Sigmoid colon (tissue), 4 donors: ENCODE results near the gene LATS2.

ENCODE experiments used
- CTCF ChIP-seq, 4 experiments: fragments of 450-650 bp in 3 of 4; fragments of 200-600 bp in 1 of 4; IDR thresholded peaks; one replicate each; pipeline ENCODE4 v1.5.1; 2016 to 2019; ENCODE audit warnings: antibody characterized with exemption in 4 of 4, mild to moderate bottlenecking in 3 of 4, moderate library complexity in 2 of 4
- EP300 ChIP-seq, 4 donors: sonication (generic); formaldehyde crosslinking; IDR thresholded peaks; one replicate each; pipeline ENCODE4 v1.6.1; 2017; ENCODE audit warnings: antibody characterized with exemption in 4 of 4
- POLR2A ChIP-seq, 2 donors: fragments of 450-650 bp; IDR thresholded peaks; one replicate each; pipeline ENCODE4 v1.6.1; 2016; ENCODE audit warnings: antibody characterized with exemption in 2 of 2, mild to moderate bottlenecking in 2 of 2, moderate library complexity in 2 of 2
- POLR2AphosphoS5 ChIP-seq, 4 donors: sonication (generic); formaldehyde crosslinking; IDR thresholded peaks; one replicate each; pipeline ENCODE4 v1.6.1; 2017; ENCODE audit warnings: antibody characterized with exemption in 4 of 4

- TF ChIP-seq CTCF (IDR thresholded peaks at IDR 0.05): no peak
- no peak for TF ChIP-seq POLR2A (IDR thresholded peaks at IDR 0.05)
- TF ChIP-seq POLR2AphosphoS5 (IDR thresholded peaks at IDR 0.05): no peak
- no peak for TF ChIP-seq EP300 (IDR thresholded peaks at IDR 0.05)
Measured at GRCh38 chr13:20984879-20985278, 76.5 kb downstream of the LATS2 start.
